ENCODE measurements around the gene DNAJB11. TPM values are rescaled to one million over a fixed set of nuclear protein-coding genes. Genes with fewer than 3 reads are reported as not detected.

DNAJB11 gene
- total and polyA plus RNA-seq, 2 of the 4 experiments (the other 2 are of a cell fraction) = 27.4 to 48.6 TPM

DNA sequence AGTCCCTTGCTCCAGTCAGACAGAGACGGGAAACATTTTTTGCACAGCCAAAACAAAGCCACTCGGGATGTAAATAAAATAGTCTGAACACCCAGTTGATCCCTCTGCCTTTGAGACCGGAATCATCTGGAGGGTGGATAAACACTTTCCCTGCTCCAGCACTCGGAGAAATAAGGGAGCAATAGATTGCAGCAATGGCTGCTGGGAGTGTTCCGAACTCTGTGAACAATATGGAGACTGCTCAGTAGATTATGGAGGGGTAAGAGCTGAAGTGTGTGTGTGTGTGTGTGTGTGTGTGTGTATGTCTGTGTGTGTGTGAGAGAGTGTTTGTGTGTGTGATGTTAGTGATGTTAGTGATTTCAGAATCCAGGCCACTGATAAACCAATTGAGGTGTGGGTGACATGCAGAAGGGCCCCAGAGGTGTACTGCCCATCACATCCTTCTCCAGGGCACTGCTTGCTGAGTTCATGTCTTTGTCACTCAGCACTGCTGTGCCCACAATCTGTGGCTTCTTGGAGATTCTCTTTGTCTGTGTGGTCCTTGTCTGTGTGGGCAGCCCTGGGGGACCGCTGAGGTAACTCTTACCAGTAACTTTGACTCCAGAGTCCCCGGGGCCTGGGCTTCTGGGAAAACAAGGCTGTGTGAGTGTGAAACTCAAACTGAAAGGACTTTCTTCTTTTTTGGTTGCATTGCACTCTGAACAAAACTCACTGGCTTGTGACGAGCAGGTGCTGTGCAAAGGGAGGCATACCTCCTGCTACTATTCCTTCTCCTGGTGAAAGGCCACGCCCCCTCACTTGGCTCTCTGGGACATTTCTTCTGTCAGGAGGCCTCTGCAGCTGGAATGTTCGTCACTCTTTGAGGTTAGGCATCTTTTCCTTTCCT is 49.3 kb upstream of the DNAJB11 start:
- no TSS peak for BruUV-seq (replicated peaks)
- Histone ChIP-seq H4K91ac (ENCODE audit: insufficient read depth, low read depth, low read length) (no peak overlapping the region), H2BK15ac (ENCODE audit: low read depth, low read length) (no peak overlapping the region), H3K9ac (ENCODE audit: low read depth, low read length) (no peak overlapping the region), H3K27me3 (ENCODE audit: control insufficient read depth, insufficient read depth, low read length) (peaks cover 21% of the 10 kb centered on the region), H3K56ac (ENCODE audit: extremely low read depth, insufficient read depth, low read length) (no peak overlapping the region), H2BK5ac (ENCODE audit: low read depth, low read length, poor library complexity, severe bottlenecking) (no peak overlapping the region), H3K79me1 (ENCODE audit: low read depth in 1 of 2, low read length in 2 of 2) (no peaks in the 10 kb centered on the region), H2BK20ac (ENCODE audit: low read depth, low read length) (no peak overlapping the region), H4K20me1 (ENCODE audit: insufficient read depth, low read length) (no peaks in the 10 kb centered on the region), H3K4me1 (ENCODE audit: control insufficient read depth, insufficient read depth, low read length) (no peaks in the 10 kb centered on the region), H3K4me3 (ENCODE audit: insufficient read depth, low read depth, low read length) (no peak overlapping the region), H3K9me3 (ENCODE audit: control insufficient read depth, insufficient read depth, low read length) (peaks cover 3% of the 10 kb centered on the region; the same call in 1 of the 2 replicates), H3K23ac (ENCODE audit: low read depth, low read length) (no peak overlapping the region), H3K4me2 (ENCODE audit: low read depth, low read length) (no peak overlapping the region; the same call in 1 of the 2 replicates), H2AFZ (replicated peaks; ENCODE audit: low read length, poor library complexity) (peak overlapping the region; percentile 26), H3K14ac (replicated peaks; ENCODE audit: low read depth, low read length) (no peak overlapping the region), H3K4ac (ENCODE audit: low read depth, low read length) (no peak overlapping the region), H3K27ac (ENCODE audit: insufficient read depth, low read length) (no peak overlapping the region), H4K5ac (ENCODE audit: low read depth, low read length) (no peak overlapping the region), H2BK120ac (ENCODE audit: low read depth, low read length) (no peak overlapping the region), H3K36me3 (ENCODE audit: control insufficient read depth, insufficient read depth, low read length) (no peaks in the 10 kb centered on the region), H4K8ac (ENCODE audit: low read depth in 2 of 2, low read length in 2 of 2) (no peak overlapping the region), H3K18ac (ENCODE audit: low read depth, low read length) (no peak overlapping the region), H3K9me1 (ENCODE audit: insufficient read depth, low read length) (no peaks in the 10 kb centered on the region), H2AK5ac (ENCODE audit: low read depth, low read length) (no peak overlapping the region), H2AK9ac (replicated peaks; ENCODE audit: low read depth, low read length, poor library complexity) (no peak overlapping the region)
- dilution Hi-C loops (cut with HindIII; ENCODE audit: low sequenced_read_pairs, unreplicated experiment) (no loop called here), in situ Hi-C loops (cut with MboI; ENCODE audit: low sequenced_read_pairs) (no loop called here), intact Hi-C loops (cut with micrococcal nuclease) (no loop called here)
- 24% methylated on average over 4 of the region's 10 CpGs; no CpG with 5 or more reads in 1 of the 2 experiments for WGBS, 2 experiments (ENCODE audit: extremely low coverage in 2 of 2, insufficient read length in 1 of 2)
- CTCF ChIA-PET = interaction anchor here (0.6 kb wide), 1 partner anchor 21 kb away, joined by 4 read pairs; no protein-coding TSS in a partner anchor
- DNase-seq = no peak
- POLR2A ChIA-PET (ENCODE audit: unreplicated experiment) = no interaction called here
- ATAC-seq (ENCODE audit: low read depth) = peak; percentile 49
- TF ChIP-seq, protein P1, sequence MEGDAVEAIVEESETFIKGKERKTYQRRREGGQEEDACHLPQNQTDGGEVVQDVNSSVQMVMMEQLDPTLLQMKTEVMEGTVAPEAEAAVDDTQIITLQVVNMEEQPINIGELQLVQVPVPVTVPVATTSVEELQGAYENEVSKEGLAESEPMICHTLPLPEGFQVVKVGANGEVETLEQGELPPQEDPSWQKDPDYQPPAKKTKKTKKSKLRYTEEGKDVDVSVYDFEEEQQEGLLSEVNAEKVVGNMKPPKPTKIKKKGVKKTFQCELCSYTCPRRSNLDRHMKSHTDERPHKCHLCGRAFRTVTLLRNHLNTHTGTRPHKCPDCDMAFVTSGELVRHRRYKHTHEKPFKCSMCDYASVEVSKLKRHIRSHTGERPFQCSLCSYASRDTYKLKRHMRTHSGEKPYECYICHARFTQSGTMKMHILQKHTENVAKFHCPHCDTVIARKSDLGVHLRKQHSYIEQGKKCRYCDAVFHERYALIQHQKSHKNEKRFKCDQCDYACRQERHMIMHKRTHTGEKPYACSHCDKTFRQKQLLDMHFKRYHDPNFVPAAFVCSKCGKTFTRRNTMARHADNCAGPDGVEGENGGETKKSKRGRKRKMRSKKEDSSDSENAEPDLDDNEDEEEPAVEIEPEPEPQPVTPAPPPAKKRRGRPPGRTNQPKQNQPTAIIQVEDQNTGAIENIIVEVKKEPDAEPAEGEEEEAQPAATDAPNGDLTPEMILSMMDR (conservative IDR thresholded peaks at IDR 0.05; ENCODE audit: low read depth, low read length) = no peak
- no peak for TF ChIP-seq MAZ (IDR thresholded peaks at IDR 0.05; ENCODE audit: borderline replicate concordance, low read depth, low read length)
- no peak for TF ChIP-seq RCOR1 (IDR thresholded peaks at IDR 0.05; ENCODE audit: insufficient replicate concordance, low read length)
- TF ChIP-seq BHLHE40 (IDR thresholded peaks at IDR 0.05; ENCODE audit: low read depth, low read length) = no peak
- no peak for TF ChIP-seq SMC3 (IDR thresholded peaks at IDR 0.05; ENCODE audit: low read depth, low read length)
- no peak for TF ChIP-seq MXI1 (IDR thresholded peaks at IDR 0.05; ENCODE audit: borderline replicate concordance, low read depth, low read length)
- TF ChIP-seq FOS (IDR thresholded peaks at IDR 0.05; ENCODE audit: low read depth, low read length) = no peak
- TF ChIP-seq CEBPB (IDR thresholded peaks at IDR 0.05; ENCODE audit: low read depth, low read length) = no peak
- no peak for TF ChIP-seq RFX5 (IDR thresholded peaks at IDR 0.05; ENCODE audit: low read depth, low read length)
- TF ChIP-seq MAFK (IDR thresholded peaks at IDR 0.05; ENCODE audit: low read depth, low read length) = no peak
- TF ChIP-seq, protein P2, sequence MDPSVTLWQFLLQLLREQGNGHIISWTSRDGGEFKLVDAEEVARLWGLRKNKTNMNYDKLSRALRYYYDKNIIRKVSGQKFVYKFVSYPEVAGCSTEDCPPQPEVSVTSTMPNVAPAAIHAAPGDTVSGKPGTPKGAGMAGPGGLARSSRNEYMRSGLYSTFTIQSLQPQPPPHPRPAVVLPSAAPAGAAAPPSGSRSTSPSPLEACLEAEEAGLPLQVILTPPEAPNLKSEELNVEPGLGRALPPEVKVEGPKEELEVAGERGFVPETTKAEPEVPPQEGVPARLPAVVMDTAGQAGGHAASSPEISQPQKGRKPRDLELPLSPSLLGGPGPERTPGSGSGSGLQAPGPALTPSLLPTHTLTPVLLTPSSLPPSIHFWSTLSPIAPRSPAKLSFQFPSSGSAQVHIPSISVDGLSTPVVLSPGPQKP (IDR thresholded peaks at IDR 0.05; ENCODE audit: borderline replicate concordance, low read depth, low read length) = no peak
- no peak for TF ChIP-seq RAD21 (IDR thresholded peaks at IDR 0.05; ENCODE audit: low read length)
- TF ChIP-seq, protein P3, sequence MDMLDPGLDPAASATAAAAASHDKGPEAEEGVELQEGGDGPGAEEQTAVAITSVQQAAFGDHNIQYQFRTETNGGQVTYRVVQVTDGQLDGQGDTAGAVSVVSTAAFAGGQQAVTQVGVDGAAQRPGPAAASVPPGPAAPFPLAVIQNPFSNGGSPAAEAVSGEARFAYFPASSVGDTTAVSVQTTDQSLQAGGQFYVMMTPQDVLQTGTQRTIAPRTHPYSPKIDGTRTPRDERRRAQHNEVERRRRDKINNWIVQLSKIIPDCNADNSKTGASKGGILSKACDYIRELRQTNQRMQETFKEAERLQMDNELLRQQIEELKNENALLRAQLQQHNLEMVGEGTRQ (IDR thresholded peaks at IDR 0.05; ENCODE audit: low read depth, low read length) = no peak
- no peak for TF ChIP-seq CHD1 (IDR thresholded peaks at IDR 0.05; ENCODE audit: low read depth, low read length)

Measured in IMR-90 (cell line).